ENCODE measurements around the gene BCL2.
A peak's percentile ranks its signal among the peaks of the same experiment; 100 is the strongest.

BCL2 gene

GRCh38 chr18:63126134-63127069 lies 193.2 kb downstream of the BCL2 start:
- no peak for TF ChIP-seq CTCF (IDR thresholded peaks at IDR 0.05; ENCODE audit: insufficient read depth, low read length, missing control alignments)
- H3K4me3 ChIP-seq (ENCODE audit: low read depth, low read length): no peak overlapping the region
- no peak for DNase-seq (ENCODE audit: low read depth, low spot score)
- ChIA-PET POLR2A (no interaction called here), CTCF (interaction anchor here (1.2 to 9.8 kb wide), 2 partner anchors 198 to 210 kb away, joined by 3 to 287 read pairs; no protein-coding TSS in a partner anchor)

GRCh38 chr18:63120620-63121019 lies 198.9 kb downstream of the BCL2 start:
- CTCF ChIA-PET: interaction anchor here (0.8 to 3.8 kb wide), 4 partner anchors 10 to 204 kb away, joined by 3 to 37 read pairs (median 16); partner anchors contain the start of gene BCL2
- POLR2A ChIA-PET: no interaction called here
- DNase-seq (ENCODE audit: low read depth, low spot score): no peak
- TF ChIP-seq CTCF (IDR thresholded peaks at IDR 0.05; ENCODE audit: insufficient read depth, low read length, missing control alignments): no peak
- no peak overlapping the region for H3K4me3 ChIP-seq (ENCODE audit: low read depth, low read length)

GRCh38 chr18:63119647-63120046 lies 199.9 kb downstream of the BCL2 start:
- CTCF ChIA-PET: interaction anchor here (0.6 to 3.8 kb wide), 9 partner anchors 9 to 385 kb away, joined by 3 to 37 read pairs (median 3); partner anchors contain the start of gene BCL2
- H3K4me3 ChIP-seq (ENCODE audit: low read depth, low read length): no peak overlapping the region
- no peak for DNase-seq (ENCODE audit: low read depth, low spot score)
- POLR2A ChIA-PET: no interaction called here
- peak; percentile 29 for TF ChIP-seq CTCF (IDR thresholded peaks at IDR 0.05; ENCODE audit: insufficient read depth, low read length, missing control alignments)

GRCh38 chr18:63113899-63114565 lies 205.5 kb downstream of the BCL2 start:
- no peak for DNase-seq (ENCODE audit: low read depth, low spot score)
- H3K4me3 ChIP-seq (ENCODE audit: low read depth, low read length): no peak overlapping the region
- TF ChIP-seq CTCF (IDR thresholded peaks at IDR 0.05; ENCODE audit: insufficient read depth, low read length, missing control alignments): no peak
- POLR2A ChIA-PET: no interaction called here
- CTCF ChIA-PET: no interaction called here

- ChIA-PET POLR2A (no interaction called here), CTCF (interaction anchor here (1.4 kb wide), 1 partner anchor 18 kb away, joined by 3 read pairs; no protein-coding TSS in a partner anchor)
- no peak for TF ChIP-seq CTCF (IDR thresholded peaks at IDR 0.05; ENCODE audit: insufficient read depth, low read length, missing control alignments)
- H3K4me3 ChIP-seq (ENCODE audit: low read depth, low read length): no peak overlapping the region
- no peak for DNase-seq (ENCODE audit: low read depth, low spot score)
Observed at GRCh38 chr18:63112706-63113105, 206.9 kb downstream of the BCL2 start.

Data from AG04449 (cell line).